Nephron progenitor cell (in vitro differentiated cells): ENCODE data around the gene MAB21L4.

Experiments
- DNase-seq: peaks from one replicate; pipeline ENCODE4 v3.0.0; 2021
- H3K27ac Mint-ChIP-seq: 2 replicates; pipeline ENCODE4 v1.8.0; 2021; ENCODE audit warnings: mild to moderate bottlenecking, moderate library complexity, mixed read lengths
- H3K27me3 Mint-ChIP-seq: 2 replicates; pipeline ENCODE4 v1.8.0; 2021; ENCODE audit warnings: mild to moderate bottlenecking, low read depth, mixed read lengths; ENCODE audit not compliant: poor library complexity
- H3K36me3 Mint-ChIP-seq: 2 replicates; pipeline ENCODE4 v1.8.0; 2021; ENCODE audit warnings: low read depth, mixed read lengths
- H3K4me1 Mint-ChIP-seq: 2 replicates; pipeline ENCODE4 v1.8.0; 2021; ENCODE audit warnings: mixed read lengths
- H3K4me3 Mint-ChIP-seq: 2 replicates; pipeline ENCODE4 v1.8.0; 2021; ENCODE audit warnings: mild to moderate bottlenecking, moderate library complexity, mixed read lengths
- H3K9me3 Mint-ChIP-seq: 2 replicates; pipeline ENCODE4 v1.8.0; 2021; ENCODE audit warnings: mild to moderate bottlenecking, moderate library complexity, mixed read lengths
- TF ChIP-seq, protein P1 (sequence below): fragments of 200-600 bp; sonication (generic); IDR thresholded peaks from 2 replicates; pipeline ENCODE4 v1.5.0; 2021; ENCODE audit warnings: antibody characterized with exemption

Gene MAB21L4

DNA sequence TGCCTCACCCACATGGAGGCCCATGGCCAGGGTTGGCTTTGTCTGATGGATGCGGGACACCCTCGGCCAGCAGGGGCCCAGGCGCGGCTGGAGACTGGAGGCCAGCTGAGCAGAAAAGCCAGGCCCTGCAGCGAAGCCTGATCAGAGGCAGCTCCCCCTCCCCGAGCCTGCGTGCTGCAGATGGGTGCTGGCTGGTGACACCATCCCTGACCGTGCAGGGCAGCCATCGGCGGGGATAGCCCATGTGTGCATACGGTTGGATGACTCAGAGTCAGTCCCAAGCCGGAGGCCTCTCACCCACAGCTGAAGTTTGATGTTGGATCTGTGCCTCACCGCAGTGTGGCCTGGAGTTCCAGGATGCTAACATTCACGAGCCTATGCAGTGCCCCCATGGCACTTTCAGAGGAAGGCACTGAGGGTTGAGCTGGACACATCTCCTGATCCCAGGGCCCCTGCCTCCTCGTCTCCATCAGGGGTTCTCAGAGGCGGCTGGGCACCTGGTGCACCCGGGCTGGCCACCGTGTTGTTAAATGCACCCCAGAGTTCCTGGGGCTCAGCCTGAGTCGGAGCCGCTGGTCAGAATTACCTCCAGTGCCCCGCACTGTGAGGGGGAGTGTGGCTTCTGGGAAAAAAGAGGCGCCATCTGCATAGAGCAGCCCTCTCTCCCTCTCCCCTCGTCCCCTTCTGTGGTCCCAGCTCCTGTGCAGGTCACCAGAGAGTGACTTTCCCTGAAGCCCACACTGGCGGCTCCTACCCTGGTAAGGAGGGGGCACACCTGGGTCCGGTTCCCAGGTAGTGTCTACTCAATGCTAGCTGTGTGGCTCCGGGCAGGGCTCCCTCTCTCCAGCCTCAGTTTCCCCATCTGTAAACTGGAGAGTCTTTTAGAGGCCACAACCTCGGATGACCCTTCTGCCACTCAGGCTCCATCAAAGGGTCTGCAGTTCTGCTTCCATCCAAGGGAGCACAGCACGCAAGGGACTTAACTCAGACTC, 56.5 kb downstream of the MAB21L4 start:
- TF ChIP-seq, protein P1, sequence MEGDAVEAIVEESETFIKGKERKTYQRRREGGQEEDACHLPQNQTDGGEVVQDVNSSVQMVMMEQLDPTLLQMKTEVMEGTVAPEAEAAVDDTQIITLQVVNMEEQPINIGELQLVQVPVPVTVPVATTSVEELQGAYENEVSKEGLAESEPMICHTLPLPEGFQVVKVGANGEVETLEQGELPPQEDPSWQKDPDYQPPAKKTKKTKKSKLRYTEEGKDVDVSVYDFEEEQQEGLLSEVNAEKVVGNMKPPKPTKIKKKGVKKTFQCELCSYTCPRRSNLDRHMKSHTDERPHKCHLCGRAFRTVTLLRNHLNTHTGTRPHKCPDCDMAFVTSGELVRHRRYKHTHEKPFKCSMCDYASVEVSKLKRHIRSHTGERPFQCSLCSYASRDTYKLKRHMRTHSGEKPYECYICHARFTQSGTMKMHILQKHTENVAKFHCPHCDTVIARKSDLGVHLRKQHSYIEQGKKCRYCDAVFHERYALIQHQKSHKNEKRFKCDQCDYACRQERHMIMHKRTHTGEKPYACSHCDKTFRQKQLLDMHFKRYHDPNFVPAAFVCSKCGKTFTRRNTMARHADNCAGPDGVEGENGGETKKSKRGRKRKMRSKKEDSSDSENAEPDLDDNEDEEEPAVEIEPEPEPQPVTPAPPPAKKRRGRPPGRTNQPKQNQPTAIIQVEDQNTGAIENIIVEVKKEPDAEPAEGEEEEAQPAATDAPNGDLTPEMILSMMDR, result no peak
- no peaks in the 10 kb centered on the region for H3K4me1 Mint-ChIP-seq
- peaks cover 57% of the 10 kb centered on the region for H3K27me3 Mint-ChIP-seq
- no peaks in the 10 kb centered on the region for H3K9me3 Mint-ChIP-seq
- no peaks in the 10 kb centered on the region for H3K36me3 Mint-ChIP-seq
- H3K27ac Mint-ChIP-seq, result no peak overlapping the region
- DNase-seq, result no peak
- H3K4me3 Mint-ChIP-seq, result no peak overlapping the region

GRCh38 chr2:240837621-240838020, 58.3 kb downstream of the MAB21L4 start:
- Mint-ChIP-seq H3K27ac (no peak overlapping the region), H3K4me1 (no peaks in the 10 kb centered on the region), H3K4me3 (no peak overlapping the region), H3K9me3 (no peaks in the 10 kb centered on the region), H3K27me3 (peaks cover 47% of the 10 kb centered on the region), H3K36me3 (no peaks in the 10 kb centered on the region)
- TF ChIP-seq, protein P1, result no peak
- no peak for DNase-seq

- TF ChIP-seq, protein P1, result no peak
- Mint-ChIP-seq H3K36me3 (no peaks in the 10 kb centered on the region), H3K27ac (no peak overlapping the region), H3K9me3 (no peaks in the 10 kb centered on the region), H3K27me3 (peaks cover 42% of the 10 kb centered on the region), H3K4me3 (no peak overlapping the region), H3K4me1 (no peaks in the 10 kb centered on the region)
- no peak for DNase-seq
Measured at GRCh38 chr2:240836781-240837467, 59.0 kb downstream of the MAB21L4 start.
